NCI-H2196 (cell line): ENCODE measurements around the gene AKR1C2.
"Not testable (repeated sequence)": the region's sequence is repeated elsewhere in the genome, so short reads cannot be mapped to it uniquely, and the experiment has no call there.

Experiments used
- DNase-seq: peaks from one replicate; lab custom pipeline; 2025; ENCODE audit not compliant: unreplicated experiment; lab: John Stamatoyannopoulos, UW

Gene AKR1C2

GRCh38 chr10:4990217-4990616 lies 13.4 kb downstream of the AKR1C2 start:
- DNase-seq = no peak

GRCh38 chr10:4988000-4988641 lies 15.5 kb downstream of the AKR1C2 start:
- not testable (repeated sequence) for DNase-seq

GRCh38 chr10:4984971-4985594 lies 18.6 kb downstream of the AKR1C2 start:
- DNase-seq = no peak

- no peak for DNase-seq
These were observed 19.4 kb downstream of the AKR1C2 start for GRCh38 chr10:4984223-4984622.

GRCh38 chr10:4983615-4984216 lies 19.9 kb downstream of the AKR1C2 start:
- DNase-seq = no peak

GRCh38 chr10:4982764-4983226 lies 20.9 kb downstream of the AKR1C2 start:
- no peak for DNase-seq

- DNase-seq = no peak
These were observed 21.8 kb downstream of the AKR1C2 start for GRCh38 chr10:4981722-4982471.

- no peak for DNase-seq
These were observed 22.9 kb downstream of the AKR1C2 start for GRCh38 chr10:4980793-4981192.

GRCh38 chr10:4978870-4979269 lies 24.8 kb downstream of the AKR1C2 start:
- no peak for DNase-seq

GRCh38 chr10:4977025-4977424 lies 26.6 kb downstream of the AKR1C2 start:
- DNase-seq = no peak

- DNase-seq = not testable (repeated sequence)
These were observed 29.3 kb downstream of the AKR1C2 start for GRCh38 chr10:4974400-4974799.

- not testable (repeated sequence) for DNase-seq
These were observed 30.4 kb downstream of the AKR1C2 start for GRCh38 chr10:4973294-4973693.

GRCh38 chr10:4972369-4973142 lies 31.1 kb downstream of the AKR1C2 start:
- DNase-seq = not testable (repeated sequence)

GRCh38 chr10:4970362-4970761 lies 33.3 kb downstream of the AKR1C2 start:
- not testable (repeated sequence) for DNase-seq

- not testable (repeated sequence) for DNase-seq
These were observed 34.4 kb downstream of the AKR1C2 start for GRCh38 chr10:4969289-4969688.

GRCh38 chr10:4967189-4967588 lies 36.5 kb downstream of the AKR1C2 start:
- DNase-seq = not testable (repeated sequence)

GRCh38 chr10:4965763-4966162 lies 37.9 kb downstream of the AKR1C2 start:
- not testable (repeated sequence) for DNase-seq

- DNase-seq = not testable (repeated sequence)
These were observed 39.9 kb downstream of the AKR1C2 start for GRCh38 chr10:4963815-4964154.

GRCh38 chr10:4962876-4963814 lies 40.5 kb downstream of the AKR1C2 start, which contains the start of gene AKR1C1:
Gene AKR1C1 (plus strand): TSS chr10:4963415. CDS start chr10:4963445, 30 bp downstream.
- DNase-seq = not testable (repeated sequence)

- not testable (repeated sequence) for DNase-seq
These were observed 41.3 kb downstream of the AKR1C2 start for GRCh38 chr10:4962308-4962707.
